K562 (cell line): ENCODE results near the gene ZAP70. TPM values are rescaled to one million over a fixed set of nuclear protein-coding genes. Genes with fewer than 3 reads are reported as not detected.

ENCODE experiments used
- ATAC-seq: fragments of 200-7000 bp; cut with Tn5 transposase; 3 replicates; pipeline ENCODE4 v1.9.1; 2020; ENCODE audit warnings: moderate library complexity
- BruUV-seq: library from RNA; stranded (reverse); fragments of 400-500 nt; replicated peaks from 2 replicates; lab custom pipeline; 2021; lab: Mats Ljungman, UMichigan
- CTCF ChIA-PET: fragments of 300-600 bp; formaldehyde crosslinking; extraction: SDS; loops from one replicate; lab custom pipeline; 2021; ENCODE audit warnings: low intra/inter-chr PET ratio; lab: Yijun Ruan, JAX
- POLR2A ChIA-PET: fragments of 300-600, 350-650 bp; sonication (Branson Sonifier 250); formaldehyde crosslinking; extraction: SDS; loops from one replicate; lab custom pipeline; 2021; ENCODE audit warnings: antibody characterized with exemption, inconsistent platforms; lab: Yijun Ruan, JAX
- DNase-seq, 4 experiments: peaks; one replicate each; pipeline versions ENCODE4 v3.0.0 to v3.0.0-alpha.2; 2011 to 2018; ENCODE audit warnings: low spot score in 3 of 4, mixed read lengths in 3 of 4; ENCODE audit errors: extremely low read depth in 1 of 4
- FAIRE-seq: peaks from 2 replicates; lab custom pipeline; 2011; peaks lifted over from hg19 to GRCh38; lab: Jason Lieb, UNC
- H2AFZ ChIP-seq: 2 replicates; pipeline ENCODE4 v1.6.0; 2011; ENCODE audit warnings: low read depth, low read length, control low read depth, inconsistent platforms
- H3K27ac ChIP-seq: fragments of 200-600 bp; 3 replicates; pipeline ENCODE4 v1.8.0; 2011; ENCODE audit warnings: low read depth, mild to moderate bottlenecking, control low read depth, inconsistent platforms, low read length, moderate library complexity, mixed read lengths; ENCODE audit errors: extremely low read depth
- H3K27me3 ChIP-seq, 2 experiments: fragments of 300-600 bp in 1 of 2; 2 replicates in 1 of 2; 3 replicates in 1 of 2; pipeline versions ENCODE4 v1.6.0 to v1.8.0; 2011; ENCODE audit warnings: inconsistent platforms in 2 of 2, low read length in 2 of 2, mild to moderate bottlenecking in 1 of 2, mixed read lengths in 1 of 2, moderate library complexity in 1 of 2; ENCODE audit not compliant: control insufficient read depth in 2 of 2, insufficient read depth in 2 of 2
- H3K36me3 ChIP-seq: fragments of 300-600 bp; 3 replicates; pipeline ENCODE4 v1.8.0; 2011; ENCODE audit warnings: mild to moderate bottlenecking, low read length, inconsistent platforms; ENCODE audit not compliant: control insufficient read depth, insufficient read depth
- H3K4me1 ChIP-seq, 2 experiments: fragments of 200-600 bp in 1 of 2; replicated peaks in 1 of 2; 2 replicates in 1 of 2; 3 replicates in 1 of 2; pipeline versions ENCODE4 v1.5.1 to v1.8.0; 2011; ENCODE audit warnings: inconsistent platforms in 2 of 2, low read length in 2 of 2, mild to moderate bottlenecking in 1 of 2, mixed read lengths in 1 of 2, moderate library complexity in 1 of 2; ENCODE audit not compliant: control insufficient read depth in 2 of 2, insufficient read depth in 2 of 2
- H3K4me2 ChIP-seq: 2 replicates; pipeline ENCODE4 v1.6.1; 2011; ENCODE audit warnings: low read length, control low read depth, inconsistent platforms, mixed read lengths; ENCODE audit not compliant: insufficient read depth
- H3K4me3 ChIP-seq: fragments of 200-600 bp; sonication (generic), shearing (Covaris generic); 2 replicates; pipeline ENCODE4 v1.5.1; 2016; ENCODE audit warnings: control low read depth, inconsistent platforms
- H3K79me2 ChIP-seq: fragments of 200-600 bp; 3 replicates; pipeline ENCODE4 v1.8.0; 2011; ENCODE audit warnings: low read length, inconsistent platforms; ENCODE audit not compliant: control insufficient read depth, insufficient read depth
- H3K9ac ChIP-seq, 2 experiments: 2 replicates each; pipeline versions ENCODE4 v1.6.0 to v1.6.1; 2011; ENCODE audit warnings: low read depth in 2 of 2, low read length in 2 of 2, control low read depth in 1 of 2, inconsistent platforms in 1 of 2, mild to moderate bottlenecking in 1 of 2, mixed read lengths in 1 of 2; ENCODE audit not compliant: insufficient read depth in 1 of 2
- H3K9me1 ChIP-seq: one replicate; pipeline ENCODE4 v1.6.0; 2011; ENCODE audit warnings: inconsistent platforms, mild to moderate bottlenecking, low read length, moderate library complexity; ENCODE audit not compliant: control insufficient read depth, insufficient read depth
- H3K9me3 ChIP-seq: replicated peaks from 2 replicates; pipeline ENCODE4 v1.5.1; 2011; ENCODE audit warnings: low read depth, low read length, inconsistent platforms; ENCODE audit not compliant: control insufficient read depth, insufficient read depth
- H4K20me1 ChIP-seq: replicated peaks from 2 replicates; pipeline ENCODE4 v1.6.1; 2011; ENCODE audit warnings: low read length, inconsistent platforms, mixed read lengths; ENCODE audit not compliant: control insufficient read depth, insufficient read depth
- BHLHE40 ChIP-seq: IDR thresholded peaks from 2 replicates; pipeline ENCODE4 v1.6.1; 2011; ENCODE audit warnings: low read length, improper control_type of control experiment
- DDX20 ChIP-seq: fragments of 450-650 bp; IDR thresholded peaks from 2 replicates; pipeline ENCODE4 v1.6.1; 2016; ENCODE audit warnings: missing genetic modification characterization, low read depth, mild to moderate bottlenecking, missing compliant biosample characterization, moderate library complexity
- KDM1A ChIP-seq, 2 experiments: fragments of 450-650 bp; IDR thresholded peaks; 2 replicates each; pipeline ENCODE4 v1.6.1; 2016; ENCODE audit warnings: mild to moderate bottlenecking in 2 of 2
- NR2C1 ChIP-seq, 2 experiments: fragments of 450-650 bp; IDR thresholded peaks; 2 replicates each; pipeline ENCODE4 v1.6.1; 2017; ENCODE audit warnings: mild to moderate bottlenecking in 2 of 2, antibody characterized with exemption in 1 of 2, inconsistent platforms in 1 of 2, missing compliant biosample characterization in 1 of 2, missing genetic modification characterization in 1 of 2
- SNIP1 ChIP-seq: fragments of 450-650 bp; IDR thresholded peaks from 2 replicates; pipeline ENCODE4 v1.7.1; 2017; ENCODE audit warnings: low read depth, mild to moderate bottlenecking
- ZSCAN32 ChIP-seq: fragments of 450-650 bp; formaldehyde crosslinking; IDR thresholded peaks from 2 replicates; pipeline ENCODE4 v1.4.0; 2020; ENCODE audit warnings: mild to moderate bottlenecking, moderate library complexity
- WGBS: fragments of 100-300 bp; shearing (Covaris generic); methylation state at CpG from one replicate; pipeline ENCODE4 v1.1.6; 2016; ENCODE audit warnings: low coverage, mixed read lengths; ENCODE audit not compliant: insufficient coverage; ENCODE audit errors: missing lambda C conversion rate; 5-methylcytosine and 5-hydroxymethylcytosine counted together
- in situ Hi-C: fragments of 300-500 bp; cut with MboI; formaldehyde crosslinking; loops from 4 replicates; pipeline ENCODE4 v1.15.0; 2018; ENCODE audit warnings: inconsistent platforms, mixed read lengths
- intact Hi-C: fragments of 100-400 bp; cut with micrococcal nuclease; formaldehyde crosslinking; loops from 2 replicates; pipeline ENCODE4 v1.14.2; 2022
- polyA plus RNA-seq, 8 experiments: library from polyadenylated mRNA; depleted of rRNA in 4 of 8; stranded (reverse) in 5 of 8; unstranded in 3 of 8; fragments of >200 nt; fragmentation: Nextera tagmentation in 2 of 8; fragmentation: Illumina TruSeq in 1 of 8; extraction: Ambion mirVana in 2 of 8; extraction: Trizol in 1 of 8; gene quantifications; 2 replicates each; pipeline versions ENCODE4 v1.2.1 to v1.2.3, GENCODE V29; 2011 to 2014; ENCODE audit warnings: inconsistent platforms in 1 of 8, missing spikeins in 1 of 8
- total RNA-seq, 7 experiments: library from RNA; depleted of rRNA in 6 of 7; stranded (reverse); fragments of >200 nt in 6 of 7; fragmentation: Illumina TruSeq in 2 of 7; extraction: Trizol in 2 of 7; gene quantifications; 2 replicates each; pipeline versions ENCODE4 v1.2.1 to v1.2.3, GENCODE V29; 2011 to 2021; ENCODE audit warnings: low replicate concordance in 1 of 7
- TF ChIP-seq, protein P1 (sequence below): fragments of 250-450 bp; sonication (Bioruptor Pico); IDR thresholded peaks from 2 replicates; pipeline ENCODE4 v1.5.0; 2021
- TF ChIP-seq, protein P2 (sequence below): fragments of 250-450 bp; sonication (Bioruptor Pico); IDR thresholded peaks from 2 replicates; pipeline ENCODE4 v1.4.0; 2020
- TF ChIP-seq, protein P3 (sequence below): sonication (generic); formaldehyde crosslinking; IDR thresholded peaks from 2 replicates; pipeline ENCODE4 v1.8.1; 2022; ENCODE audit warnings: missing genetic modification reagents

ZAP70 gene
- total and polyA plus RNA-seq, 9 of the 15 experiments (the other 6 are each of a cell fraction or from before 2014, with no cell fraction given), result 0.06 to 0.80 (median 0.21) TPM; not detected in 1

DNA sequence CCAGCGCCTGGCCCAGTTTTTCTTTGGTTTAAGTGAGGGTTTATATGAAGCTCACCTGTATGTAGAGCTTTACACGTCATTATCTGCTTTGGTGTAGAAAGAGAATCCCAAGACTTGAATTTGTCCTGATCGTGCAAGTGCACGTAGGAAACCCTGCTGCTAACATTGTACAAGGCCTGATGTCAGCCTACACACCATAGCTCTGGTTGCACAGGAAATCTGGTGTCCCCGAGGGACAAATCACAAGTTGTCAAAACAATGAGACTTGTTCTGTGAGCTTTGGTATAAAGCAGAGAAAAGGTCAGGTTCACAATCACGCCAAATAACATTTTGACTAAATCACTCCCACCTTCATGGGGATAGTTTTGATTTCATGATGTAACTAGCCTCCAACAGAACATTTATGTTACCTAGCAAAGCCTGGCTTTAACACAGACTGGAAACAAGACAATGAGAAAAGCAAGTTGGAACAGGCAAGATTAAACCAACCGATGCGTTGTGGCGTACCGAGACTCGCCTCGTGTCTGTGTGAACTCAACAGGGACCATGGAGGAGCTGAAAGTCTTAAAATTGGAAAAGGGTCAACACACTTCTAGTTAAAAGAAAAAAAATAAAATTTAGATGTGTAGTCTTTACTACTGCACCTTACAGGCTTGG lies 41.4 kb downstream of the ZAP70 start:
- Histone ChIP-seq H3K4me3 (no peak overlapping the region), H4K20me1 (no peaks in the 10 kb centered on the region), H3K27me3 (no peaks in the 10 kb centered on the region), H3K27ac (no peak overlapping the region), H3K79me2 (no peaks in the 10 kb centered on the region), H3K9ac (no peak overlapping the region), H3K9me1 (no peaks in the 10 kb centered on the region)
- ATAC-seq (no peak), DNase-seq (no peak)
- 91% methylated on average over 12 of the region's 12 CpGs for WGBS
- BruUV-seq, result no TSS peak
- ChIA-PET CTCF (no interaction called here), POLR2A (interaction anchor here (1.0 kb wide), 1 partner anchor 12 kb away, joined by 3 read pairs; no protein-coding TSS in a partner anchor)
- TF ChIP-seq DDX20 (tag) (no peak), KDM1A (IDR thresholded peaks at IDR 0.05) (peak in 1 of 2 experiments; percentile 45; a peak in 1 of 4 replicates)
- TF ChIP-seq, all 486 proteins: peak for 1
- in situ Hi-C loops, result no loop called here
- Histone ChIP-seq H2AFZ (no peak overlapping the region), H3K9me3 (no peaks in the 10 kb centered on the region), H3K4me1 (no peaks in the 10 kb centered on the region; a peak in 1 of 5 replicates), H3K4me2 (no peak overlapping the region), H3K36me3 (peaks cover 40% of the 10 kb centered on the region; the same call in 2 of the 3 replicates)
- FAIRE-seq, result no peak
- intact Hi-C loops, result no loop called here

DNA sequence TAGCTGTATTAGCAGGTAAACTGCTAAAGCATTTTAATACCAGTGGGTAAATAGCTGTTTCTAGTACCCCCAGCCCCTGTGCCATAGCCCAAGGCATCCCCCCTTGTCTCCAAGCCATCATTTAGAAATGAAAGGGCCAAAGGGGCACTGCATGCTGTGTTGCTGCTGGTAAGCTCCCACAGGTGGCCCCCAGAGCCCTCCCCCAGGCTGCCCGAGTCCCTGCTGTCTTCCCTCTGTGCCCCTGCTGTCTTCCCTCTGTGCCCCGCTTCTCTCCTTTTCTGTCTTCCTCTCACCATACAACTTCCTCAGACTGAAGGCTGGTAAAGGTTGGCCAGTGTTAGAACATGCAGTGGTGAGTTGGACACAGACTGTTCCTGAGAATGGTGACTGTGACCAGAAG lies 42.1 kb downstream of the ZAP70 start:
- CTCF ChIA-PET, result no interaction called here
- intact Hi-C loops, result no loop called here
- H3K9me3 ChIP-seq, result no peaks in the 10 kb centered on the region
- TF ChIP-seq, protein P1, sequence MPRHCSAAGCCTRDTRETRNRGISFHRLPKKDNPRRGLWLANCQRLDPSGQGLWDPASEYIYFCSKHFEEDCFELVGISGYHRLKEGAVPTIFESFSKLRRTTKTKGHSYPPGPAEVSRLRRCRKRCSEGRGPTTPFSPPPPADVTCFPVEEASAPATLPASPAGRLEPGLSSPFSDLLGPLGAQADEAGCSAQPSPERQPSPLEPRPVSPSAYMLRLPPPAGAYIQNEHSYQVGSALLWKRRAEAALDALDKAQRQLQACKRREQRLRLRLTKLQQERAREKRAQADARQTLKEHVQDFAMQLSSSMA (CRISPR knock-in tag), result no peak
- no peak for TF ChIP-seq NR2C1 (IDR thresholded peaks at IDR 0.05)
- no peak for TF ChIP-seq NR2C1 (tag; IDR thresholded peaks at IDR 0.05)
- TF ChIP-seq SNIP1, result no peak
- TF ChIP-seq, protein P2, sequence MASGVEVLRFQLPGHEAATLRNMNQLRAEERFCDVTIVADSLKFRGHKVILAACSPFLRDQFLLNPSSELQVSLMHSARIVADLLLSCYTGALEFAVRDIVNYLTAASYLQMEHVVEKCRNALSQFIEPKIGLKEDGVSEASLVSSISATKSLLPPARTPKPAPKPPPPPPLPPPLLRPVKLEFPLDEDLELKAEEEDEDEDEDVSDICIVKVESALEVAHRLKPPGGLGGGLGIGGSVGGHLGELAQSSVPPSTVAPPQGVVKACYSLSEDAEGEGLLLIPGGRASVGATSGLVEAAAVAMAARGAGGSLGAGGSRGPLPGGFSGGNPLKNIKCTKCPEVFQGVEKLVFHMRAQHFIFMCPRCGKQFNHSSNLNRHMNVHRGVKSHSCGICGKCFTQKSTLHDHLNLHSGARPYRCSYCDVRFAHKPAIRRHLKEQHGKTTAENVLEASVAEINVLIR (CRISPR knock-in tag), result no peak
- TF ChIP-seq ZSCAN32 (CRISPR knock-in tag), result no peak
- TF ChIP-seq, protein P3, sequence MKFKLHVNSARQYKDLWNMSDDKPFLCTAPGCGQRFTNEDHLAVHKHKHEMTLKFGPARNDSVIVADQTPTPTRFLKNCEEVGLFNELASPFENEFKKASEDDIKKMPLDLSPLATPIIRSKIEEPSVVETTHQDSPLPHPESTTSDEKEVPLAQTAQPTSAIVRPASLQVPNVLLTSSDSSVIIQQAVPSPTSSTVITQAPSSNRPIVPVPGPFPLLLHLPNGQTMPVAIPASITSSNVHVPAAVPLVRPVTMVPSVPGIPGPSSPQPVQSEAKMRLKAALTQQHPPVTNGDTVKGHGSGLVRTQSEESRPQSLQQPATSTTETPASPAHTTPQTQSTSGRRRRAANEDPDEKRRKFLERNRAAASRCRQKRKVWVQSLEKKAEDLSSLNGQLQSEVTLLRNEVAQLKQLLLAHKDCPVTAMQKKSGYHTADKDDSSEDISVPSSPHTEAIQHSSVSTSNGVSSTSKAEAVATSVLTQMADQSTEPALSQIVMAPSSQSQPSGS (CRISPR knock-in tag), result no peak
- TF ChIP-seq BHLHE40, result no peak

More for the DNA sequence above, 42.1 kb downstream of the ZAP70 start:
- no peak overlapping the region for H3K27ac ChIP-seq
- WGBS, result 73% methylated on average over 2 of the region's 2 CpGs
- H4K20me1 ChIP-seq, result no peaks in the 10 kb centered on the region
- ATAC-seq, result no peak
- no peak for DNase-seq
- H3K27me3 ChIP-seq, result no peaks in the 10 kb centered on the region
- H3K79me2 ChIP-seq, result no peaks in the 10 kb centered on the region
- POLR2A ChIA-PET, result interaction anchor here (1.0 kb wide), 1 partner anchor 13 kb away, joined by 3 read pairs; no protein-coding TSS in a partner anchor
- H3K9ac ChIP-seq, result no peak overlapping the region
- peaks cover 46% of the 10 kb centered on the region; the same call in 2 of the 3 replicates for H3K36me3 ChIP-seq
- no TSS peak for BruUV-seq
- FAIRE-seq, result no peak
- in situ Hi-C loops, result no loop called here
- no peaks in the 10 kb centered on the region; a peak in 1 of 5 replicates for H3K4me1 ChIP-seq
- no peak overlapping the region for H2AFZ ChIP-seq
- no peak overlapping the region for H3K4me3 ChIP-seq
- H3K9me1 ChIP-seq, result no peaks in the 10 kb centered on the region
- H3K4me2 ChIP-seq, result no peak overlapping the region
